Smooth muscle cell of the brain vasculature (primary cell): ENCODE data around the gene ITLN1.
"Not testable (repeated sequence)": the region's sequence is repeated elsewhere in the genome, so short reads cannot be mapped to it uniquely, and the experiment has no call there.

Experiments
- DNase-seq: peaks from one replicate; pipeline ENCODE4 v3.0.0-alpha.2; 2012; ENCODE audit warnings: low read depth, low spot score

Gene ITLN1

GRCh38 chr1:160885042-160885441, at the start of gene ITLN1:
TSS of gene ITLN1 (minus strand) at chr1:160885180. CDS start at chr1:160884877, 303 bp downstream.
- no peak for DNase-seq

- DNase-seq, result not testable (repeated sequence)
Measured at GRCh38 chr1:160933305-160933704, 48.3 kb upstream of the ITLN1 start.

- no peak for DNase-seq
Measured at GRCh38 chr1:160925652-160926244, 40.8 kb upstream of the ITLN1 start.

- DNase-seq, result no peak
Measured at GRCh38 chr1:160924791-160925651, 40.0 kb upstream of the ITLN1 start.

- no peak for DNase-seq
Measured at GRCh38 chr1:160916666-160917065, 31.7 kb upstream of the ITLN1 start.

- not testable (repeated sequence) for DNase-seq
Measured at GRCh38 chr1:160913229-160913628, 28.2 kb upstream of the ITLN1 start.

- DNase-seq, result no peak
Measured at GRCh38 chr1:160911925-160912324, 26.9 kb upstream of the ITLN1 start.

GRCh38 chr1:160911441-160911840, 26.5 kb upstream of the ITLN1 start:
- DNase-seq, result no peak

- no peak for DNase-seq
Measured at GRCh38 chr1:160910170-160910750, 25.3 kb upstream of the ITLN1 start.

- DNase-seq, result no peak
Measured at GRCh38 chr1:160907976-160908375, 23.0 kb upstream of the ITLN1 start.

GRCh38 chr1:160905617-160905989, 20.6 kb upstream of the ITLN1 start:
- DNase-seq, result no peak

GRCh38 chr1:160904783-160905616, 20.0 kb upstream of the ITLN1 start:
- no peak for DNase-seq

GRCh38 chr1:160902251-160902650, 17.3 kb upstream of the ITLN1 start:
- not testable (repeated sequence) for DNase-seq

- DNase-seq, result no peak
Measured at GRCh38 chr1:160901768-160902167, 16.8 kb upstream of the ITLN1 start.

- not testable (repeated sequence) for DNase-seq
Measured at GRCh38 chr1:160900683-160901082, 15.7 kb upstream of the ITLN1 start.

GRCh38 chr1:160894368-160895135, 9.6 kb upstream of the ITLN1 start:
- not testable (repeated sequence) for DNase-seq

- DNase-seq, result no peak
Measured at GRCh38 chr1:160891474-160891873, 6.5 kb upstream of the ITLN1 start.

- no peak for DNase-seq
Measured at GRCh38 chr1:160888926-160889325, 3.9 kb upstream of the ITLN1 start.

GRCh38 chr1:160887071-160887470, 2.1 kb upstream of the ITLN1 start:
- no peak for DNase-seq

- no peak for DNase-seq
Measured at GRCh38 chr1:160884579-160884978, 401 bp downstream of the ITLN1 start.
